Measurements from ENCODE around the gene ENDOG. TPM values are rescaled to one million over a fixed set of nuclear protein-coding genes. Genes with fewer than 3 reads are reported as not detected.
"Not testable (repeated sequence)": the region's sequence is repeated elsewhere in the genome, so short reads cannot be mapped to it uniquely, and the experiment has no call there.

The ENDOG gene
- total and polyA plus RNA-seq, 12 donors = 40.9 to 98.8 (median 52.2) TPM

DNA sequence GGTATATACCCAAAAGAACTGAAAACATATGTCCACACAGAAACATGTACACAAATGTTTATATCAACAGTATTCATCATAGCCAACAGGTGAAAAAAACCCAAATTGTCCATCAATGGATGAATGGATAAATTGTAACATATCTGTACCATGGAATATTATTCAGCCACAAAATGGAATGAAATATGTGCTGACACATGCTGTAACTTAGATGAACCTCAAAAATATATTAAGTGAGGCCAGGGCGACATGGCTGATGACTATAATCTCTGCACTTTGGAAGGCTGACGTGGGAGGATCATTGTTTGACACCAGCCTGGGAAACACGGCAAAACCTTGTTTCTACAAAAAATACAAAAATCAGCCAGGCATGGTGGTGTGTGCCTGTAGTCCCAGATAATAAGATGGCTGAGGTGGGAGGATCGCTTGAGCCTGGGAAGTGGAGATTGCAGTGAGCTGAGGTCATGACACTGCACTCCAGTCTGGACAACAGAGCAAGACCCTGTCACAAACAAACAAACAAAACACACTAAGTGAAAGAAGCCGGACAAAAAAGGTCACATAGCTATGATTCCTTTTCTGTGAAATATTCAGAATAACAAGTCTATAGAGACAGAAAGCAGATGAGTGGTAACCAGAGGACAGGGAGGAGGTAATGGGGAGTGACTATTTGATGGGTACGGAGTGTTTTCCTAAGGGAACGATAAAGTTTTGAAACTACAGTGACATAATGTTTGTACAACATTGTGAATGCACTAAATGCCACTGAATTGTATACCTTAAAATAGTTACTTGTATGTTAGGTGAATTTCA, 52.0 kb downstream of the ENDOG start:
- no peaks in the 10 kb centered on the region for H3K9me3 ChIP-seq
- peaks cover 0 to 16% (median 0%) of the 10 kb centered on the region in 9 donors for H3K36me3 ChIP-seq
- H3K4me1 ChIP-seq = peaks cover 0 to 8% (median 0%) of the 10 kb centered on the region in 9 donors
- 88% methylated on average over 7 of the region's 7 CpGs for WGBS, 2 donors
- ATAC-seq (no peak), DNase-seq (no peak)
- TF ChIP-seq, protein P1, sequence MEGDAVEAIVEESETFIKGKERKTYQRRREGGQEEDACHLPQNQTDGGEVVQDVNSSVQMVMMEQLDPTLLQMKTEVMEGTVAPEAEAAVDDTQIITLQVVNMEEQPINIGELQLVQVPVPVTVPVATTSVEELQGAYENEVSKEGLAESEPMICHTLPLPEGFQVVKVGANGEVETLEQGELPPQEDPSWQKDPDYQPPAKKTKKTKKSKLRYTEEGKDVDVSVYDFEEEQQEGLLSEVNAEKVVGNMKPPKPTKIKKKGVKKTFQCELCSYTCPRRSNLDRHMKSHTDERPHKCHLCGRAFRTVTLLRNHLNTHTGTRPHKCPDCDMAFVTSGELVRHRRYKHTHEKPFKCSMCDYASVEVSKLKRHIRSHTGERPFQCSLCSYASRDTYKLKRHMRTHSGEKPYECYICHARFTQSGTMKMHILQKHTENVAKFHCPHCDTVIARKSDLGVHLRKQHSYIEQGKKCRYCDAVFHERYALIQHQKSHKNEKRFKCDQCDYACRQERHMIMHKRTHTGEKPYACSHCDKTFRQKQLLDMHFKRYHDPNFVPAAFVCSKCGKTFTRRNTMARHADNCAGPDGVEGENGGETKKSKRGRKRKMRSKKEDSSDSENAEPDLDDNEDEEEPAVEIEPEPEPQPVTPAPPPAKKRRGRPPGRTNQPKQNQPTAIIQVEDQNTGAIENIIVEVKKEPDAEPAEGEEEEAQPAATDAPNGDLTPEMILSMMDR (IDR thresholded peaks at IDR 0.05) = no peak
- H3K27me3 ChIP-seq = no peaks in the 10 kb centered on the region
- no peak overlapping the region for H3K27ac ChIP-seq
- no peak overlapping the region for H3K4me3 ChIP-seq
- intact Hi-C loops (cut with DNase I) = no loop called here

DNA sequence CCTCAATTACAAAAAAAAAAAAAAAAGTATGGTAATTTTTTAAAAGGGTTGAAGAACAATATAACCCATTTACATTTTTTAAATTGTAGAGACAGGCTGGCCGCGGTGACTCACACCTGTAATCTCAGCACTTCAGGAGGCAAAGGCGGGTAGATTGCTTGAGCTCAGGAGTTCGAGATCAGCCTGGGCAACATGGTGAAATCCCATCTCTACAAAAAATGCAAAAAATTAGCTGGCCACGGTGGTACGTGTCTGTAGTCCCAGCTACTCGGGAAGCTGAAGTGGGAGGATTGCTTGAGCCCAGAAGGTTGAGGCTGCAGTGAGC, 52.6 kb downstream of the ENDOG start:
- WGBS, 2 donors = 91 to 95% methylated on average over 7 of the region's 7 CpGs
- H3K4me1 ChIP-seq; H3K4me3 ChIP-seq; ATAC-seq; H3K27me3 ChIP-seq; H3K9me3 ChIP-seq; intact Hi-C loops (cut with DNase I); DNase-seq; H3K27ac ChIP-seq: not testable (repeated sequence)
- H3K36me3 ChIP-seq = peaks cover 0 to 16% (median 0%) of the 10 kb centered on the region in 9 donors

Other genes with a start within 250 kb of the ENDOG start
- 10 to 100 TPM; 22.1 to 44.8 (median 30.1) TPM for gene DYNC2I2, start 161.7 kb upstream of the ENDOG start, total RNA-seq
- gene DYNC2I2, start 161.7 kb upstream of the ENDOG start, polyA plus RNA-seq = 10 to 100 TPM; 60.1 to 83.2 TPM
- gene SET, start 129.3 kb upstream of the ENDOG start, total RNA-seq = 100 to 1,000 TPM; 183 to 228 (median 202) TPM
- 100 to 1,000 TPM in 1 of 2 donors, 10 to 100 TPM in 1; 87.0 to 138 TPM for gene SET, start 129.3 kb upstream of the ENDOG start, polyA plus RNA-seq
- gene PKN3, start 116.0 kb upstream of the ENDOG start, total RNA-seq = 1 to 10 TPM; 3.7 to 8.9 (median 4.7) TPM
- 10 to 100 TPM; 10.6 to 12.7 TPM for gene PKN3, start 116.0 kb upstream of the ENDOG start, polyA plus RNA-seq
- 10 to 100 TPM in 2 of 10 donors, 1 to 10 TPM in 8; 4.1 to 22.5 (median 6.0) TPM for gene ZDHHC12, start 94.4 kb upstream of the ENDOG start, total RNA-seq
- 10 to 100 TPM; 15.2 to 36.6 TPM for gene ZDHHC12, start 94.4 kb upstream of the ENDOG start, polyA plus RNA-seq
- 10 to 100 TPM; 51.8 to 71.1 (median 60.9) TPM for gene ZER1, start 46.6 kb upstream of the ENDOG start, total RNA-seq
- gene ZER1, start 46.6 kb upstream of the ENDOG start, polyA plus RNA-seq = 10 to 100 TPM; 24.3 to 36.3 TPM
- gene TBC1D13, start 31.2 kb upstream of the ENDOG start, total RNA-seq = 10 to 100 TPM; 15.0 to 21.3 (median 17.8) TPM
- gene TBC1D13, start 31.2 kb upstream of the ENDOG start, polyA plus RNA-seq = 10 to 100 TPM; 12.3 to 13.5 TPM
- 10 to 100 TPM in 9 of 10 donors, 1 to 10 TPM in 1; 9.9 to 22.1 (median 16.4) TPM for gene SPOUT1, start 11.3 kb downstream of the ENDOG start, total RNA-seq
- gene SPOUT1, start 11.3 kb downstream of the ENDOG start, polyA plus RNA-seq = 10 to 100 TPM; 20.8 to 22.4 TPM
- gene KYAT1, start 63.5 kb downstream of the ENDOG start, total RNA-seq = 10 to 100 TPM in 7 of 10 donors, 1 to 10 TPM in 3; 8.9 to 20.3 (median 11.1) TPM
- gene KYAT1, start 63.5 kb downstream of the ENDOG start, polyA plus RNA-seq = 10 to 100 TPM; 10.9 to 12.7 TPM
- gene LRRC8A, start 63.6 kb downstream of the ENDOG start, total RNA-seq = 10 to 100 TPM; 15.2 to 45.1 (median 19.6) TPM
- 10 to 100 TPM; 13.2 to 41.7 TPM for gene LRRC8A, start 63.6 kb downstream of the ENDOG start, polyA plus RNA-seq
- 10 to 100 TPM; 14.7 to 38.9 (median 21.8) TPM for gene PHYHD1, start 102.5 kb downstream of the ENDOG start, total RNA-seq
- 10 to 100 TPM; 26.3 to 49.2 TPM for gene PHYHD1, start 102.5 kb downstream of the ENDOG start, polyA plus RNA-seq
- 10 to 100 TPM in 3 of 10 donors, 1 to 10 TPM in 7; 6.0 to 12.0 (median 8.8) TPM for gene DOLK, start 129.1 kb downstream of the ENDOG start, total RNA-seq
- gene DOLK, start 129.1 kb downstream of the ENDOG start, polyA plus RNA-seq = 10 to 100 TPM in 1 of 2 donors, 1 to 10 TPM in 1; 5.0 to 14.2 TPM
- 10 to 100 TPM; 16.1 to 27.3 (median 20.6) TPM for gene NUP188, start 129.2 kb downstream of the ENDOG start, total RNA-seq
- gene NUP188, start 129.2 kb downstream of the ENDOG start, polyA plus RNA-seq = 10 to 100 TPM; 12.7 to 20.6 TPM
- gene SH3GLB2, start 209.8 kb downstream of the ENDOG start, total RNA-seq = 10 to 100 TPM; 25.2 to 40.5 (median 31.5) TPM
- 10 to 100 TPM; 34.1 to 51.3 TPM for gene SH3GLB2, start 209.8 kb downstream of the ENDOG start, polyA plus RNA-seq
- gene MIGA2, start 218.1 kb downstream of the ENDOG start, total RNA-seq = 10 to 100 TPM; 30.4 to 46.0 (median 34.5) TPM
- gene MIGA2, start 218.1 kb downstream of the ENDOG start, polyA plus RNA-seq = 10 to 100 TPM; 39.6 to 44.4 TPM

All from heart right ventricle (tissue), 16 donors.